Dedifferentiated amniotic fluid mesenchymal stem cell (primary cell): Measurements from ENCODE around the gene C5orf15.

ENCODE experiments used
- DNase-seq: peaks from one replicate; pipeline ENCODE4 v3.0.0-alpha.2; 2016; ENCODE audit errors: extremely low spot score

C5orf15 gene

DNA sequence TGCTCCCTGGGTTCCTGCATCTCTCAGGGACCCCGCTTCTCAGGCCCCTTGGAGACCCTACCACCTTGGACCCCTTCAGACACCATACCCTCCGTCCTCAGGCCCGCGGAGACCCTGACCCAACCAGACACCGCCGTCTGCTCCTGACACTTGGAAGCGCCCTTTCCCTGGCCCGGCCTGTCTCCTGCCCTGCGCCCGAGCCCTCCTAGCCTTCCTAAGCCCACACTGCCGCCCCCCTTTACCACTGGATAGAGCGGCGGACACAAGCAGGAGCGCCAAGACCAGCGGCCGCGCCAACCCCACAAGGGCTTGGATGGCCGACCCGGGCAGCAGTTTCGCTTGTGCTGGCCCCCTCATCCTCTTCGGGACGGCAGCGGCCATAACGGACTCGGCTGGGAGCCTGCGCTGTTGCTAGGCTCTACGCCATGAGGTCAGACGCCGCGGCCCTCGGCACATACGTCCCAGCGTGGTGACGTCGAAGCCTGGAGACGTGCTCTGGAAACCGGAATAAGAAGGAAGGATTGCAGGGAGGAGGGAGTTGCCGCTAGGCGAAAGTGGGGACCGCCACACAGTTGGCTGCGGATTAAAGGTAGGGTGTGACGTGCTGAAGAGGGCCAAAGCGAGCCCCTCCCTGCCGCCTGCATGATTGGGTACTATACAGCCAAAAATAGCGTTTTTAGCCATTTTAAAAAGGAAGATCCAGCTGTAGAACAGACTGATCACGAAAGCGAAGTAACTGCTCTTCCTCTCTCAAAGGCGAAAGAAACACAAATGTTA is at the start of gene C5orf15:
Gene C5orf15, minus strand, starts transcription at position 422 of the 777 bp plus-strand sequence. Its CDS starts 41 bp downstream, at position 381.
- DNase-seq = peak; percentile 98

DNA sequence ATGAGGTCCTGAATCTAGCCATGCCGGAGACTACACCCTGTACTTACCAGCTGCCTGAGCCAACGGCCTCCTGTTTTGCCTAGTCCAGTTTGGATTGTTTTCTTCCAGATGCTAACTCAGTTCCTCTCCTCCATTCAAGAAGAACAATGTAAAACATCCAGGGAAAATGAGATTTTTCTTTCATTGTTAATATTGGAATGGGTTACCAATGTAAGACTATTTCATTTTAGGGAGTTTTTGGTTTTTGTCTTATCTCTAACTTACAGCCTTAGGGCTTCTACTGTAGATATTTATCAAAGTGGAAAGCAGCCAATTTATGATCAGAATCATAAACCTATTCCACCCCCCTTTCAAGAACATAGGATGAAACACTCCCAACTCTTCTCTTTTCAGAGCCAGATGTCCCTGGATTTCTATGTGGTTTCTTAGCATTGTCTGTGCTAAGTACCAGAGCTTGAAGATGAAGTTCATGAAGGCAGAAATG is 39.9 kb upstream of the C5orf15 start:
- DNase-seq = no peak

DNA sequence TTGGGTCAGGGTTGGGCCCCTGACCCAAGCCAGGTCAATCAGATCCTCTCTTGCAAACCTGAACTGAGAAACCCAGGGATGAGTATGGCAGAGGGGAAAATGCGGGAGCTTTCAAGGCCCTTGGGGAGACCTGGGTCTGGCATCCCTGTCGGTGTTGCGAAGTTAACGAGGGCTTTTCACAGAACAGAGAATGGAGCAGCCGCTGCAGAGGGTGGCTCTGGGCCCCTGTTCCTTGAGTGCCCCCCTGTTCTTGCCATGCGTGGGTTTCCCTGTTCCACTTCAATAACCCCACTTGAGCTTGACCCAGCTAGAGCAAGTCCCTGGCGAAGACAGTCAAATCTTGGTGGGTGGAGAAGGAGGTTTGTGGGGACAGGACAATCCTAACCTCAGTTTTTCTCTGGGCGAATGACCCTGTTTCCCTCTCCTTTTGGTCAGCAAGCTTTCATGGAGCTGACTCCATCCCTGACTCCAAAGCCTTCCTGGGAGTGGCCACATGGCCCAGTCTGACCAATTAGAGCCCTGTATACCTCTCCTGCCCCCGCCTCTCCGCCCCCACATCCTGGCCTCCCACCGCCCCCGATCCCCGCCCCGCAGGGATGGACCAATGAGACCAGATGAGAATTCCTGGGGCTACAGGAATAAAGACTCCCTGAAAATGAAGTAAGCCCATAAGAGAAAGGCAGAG is 39.3 kb upstream of the C5orf15 start:
- DNase-seq = no peak

DNA sequence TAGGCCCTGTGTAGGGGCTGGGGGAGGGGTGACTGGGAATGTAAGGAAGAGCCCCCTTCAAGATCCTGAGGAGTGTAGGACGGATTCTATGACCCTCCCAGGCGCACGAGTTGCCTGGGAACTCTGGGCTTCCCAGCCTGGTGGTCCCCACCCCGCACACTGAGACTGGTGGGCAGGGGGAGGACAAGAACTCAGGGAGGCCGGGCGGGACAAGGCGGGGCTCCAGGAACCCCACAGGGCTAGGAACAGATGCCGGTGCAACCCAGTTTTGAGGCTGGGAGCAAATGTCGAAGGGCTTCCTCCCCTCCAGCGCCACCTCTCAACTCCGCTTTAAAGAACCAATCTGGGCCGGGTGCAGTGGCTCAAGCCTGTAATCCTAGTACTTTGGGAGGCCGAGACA is 37.7 kb upstream of the C5orf15 start:
- no peak for DNase-seq

DNA sequence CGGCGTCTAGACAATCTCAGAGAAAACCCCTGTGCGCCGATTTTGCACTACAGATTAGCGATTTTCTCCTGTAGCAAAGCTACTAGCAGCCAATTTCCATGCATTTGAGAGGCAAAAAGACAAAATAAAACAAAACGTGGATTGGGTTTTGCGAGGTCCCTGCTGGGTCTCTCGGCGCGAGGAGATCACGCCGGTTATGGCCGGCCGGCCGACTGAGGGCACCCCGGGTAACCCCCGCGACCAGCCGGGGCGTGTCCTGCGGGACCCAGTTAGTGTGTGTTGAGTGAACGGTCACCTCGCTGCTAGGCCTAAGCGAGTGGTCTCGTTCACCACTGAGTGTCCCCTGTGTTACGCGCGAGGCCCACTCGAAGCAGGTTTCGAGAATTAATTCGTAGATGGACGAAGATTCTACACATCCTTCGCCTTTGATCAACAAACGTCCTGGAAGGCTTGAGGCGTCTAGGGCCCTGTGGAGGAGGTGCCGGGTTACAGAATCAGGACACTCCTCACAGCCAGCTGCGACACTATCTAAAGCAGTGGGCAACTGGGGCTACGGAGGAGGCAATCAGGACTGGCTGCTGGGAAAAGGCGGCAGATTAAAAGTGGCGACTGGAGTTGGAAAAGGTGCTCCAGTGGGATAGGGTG is 37.1 kb upstream of the C5orf15 start:
- no peak for DNase-seq

DNA sequence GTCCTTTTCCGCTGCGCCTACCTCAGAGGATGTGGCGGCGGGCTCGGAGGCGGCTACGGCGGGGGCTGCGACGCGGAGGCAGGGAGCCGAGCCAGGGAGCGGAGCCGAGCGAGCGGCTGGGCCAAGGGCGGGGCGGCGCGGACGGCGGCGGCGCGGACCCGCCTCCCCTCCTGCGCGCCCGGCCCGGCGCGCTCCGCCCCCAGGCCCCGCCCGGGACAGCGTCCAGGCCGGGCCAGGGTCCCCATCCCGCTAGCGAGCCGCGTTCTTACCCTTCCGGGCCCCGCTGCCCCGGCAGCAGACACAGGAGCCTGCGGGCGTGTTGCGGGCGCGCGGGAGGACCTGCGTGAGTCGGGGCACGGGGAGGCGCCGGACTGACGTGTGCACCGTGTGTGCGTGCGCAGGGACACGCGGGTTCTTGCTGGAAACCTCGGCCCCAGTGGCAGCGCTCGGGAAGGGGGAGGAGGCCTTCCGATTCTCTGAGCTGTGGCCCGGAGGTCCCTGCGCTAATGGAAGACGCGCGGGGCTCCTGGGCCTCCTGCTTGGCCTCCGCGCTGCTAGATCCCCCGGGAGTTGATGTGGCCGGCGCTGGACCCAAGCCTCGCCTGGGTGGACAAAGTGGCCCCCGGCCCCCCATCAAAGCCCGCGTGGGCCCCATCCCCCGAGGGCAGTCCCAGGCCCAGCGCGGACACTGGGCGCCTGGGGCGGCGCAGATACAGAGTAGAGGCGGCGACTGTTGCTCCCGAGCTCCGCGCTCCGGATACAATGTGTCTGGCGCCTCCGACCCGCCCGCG is 36.4 kb upstream of the C5orf15 start, which contains the start of gene VDAC1:
Gene VDAC1, minus strand, starts transcription at position 350 of the 791 bp plus-strand sequence. CDS start 11,963 bp downstream, outside the sequence.
- DNase-seq = peak; percentile 82

DNA sequence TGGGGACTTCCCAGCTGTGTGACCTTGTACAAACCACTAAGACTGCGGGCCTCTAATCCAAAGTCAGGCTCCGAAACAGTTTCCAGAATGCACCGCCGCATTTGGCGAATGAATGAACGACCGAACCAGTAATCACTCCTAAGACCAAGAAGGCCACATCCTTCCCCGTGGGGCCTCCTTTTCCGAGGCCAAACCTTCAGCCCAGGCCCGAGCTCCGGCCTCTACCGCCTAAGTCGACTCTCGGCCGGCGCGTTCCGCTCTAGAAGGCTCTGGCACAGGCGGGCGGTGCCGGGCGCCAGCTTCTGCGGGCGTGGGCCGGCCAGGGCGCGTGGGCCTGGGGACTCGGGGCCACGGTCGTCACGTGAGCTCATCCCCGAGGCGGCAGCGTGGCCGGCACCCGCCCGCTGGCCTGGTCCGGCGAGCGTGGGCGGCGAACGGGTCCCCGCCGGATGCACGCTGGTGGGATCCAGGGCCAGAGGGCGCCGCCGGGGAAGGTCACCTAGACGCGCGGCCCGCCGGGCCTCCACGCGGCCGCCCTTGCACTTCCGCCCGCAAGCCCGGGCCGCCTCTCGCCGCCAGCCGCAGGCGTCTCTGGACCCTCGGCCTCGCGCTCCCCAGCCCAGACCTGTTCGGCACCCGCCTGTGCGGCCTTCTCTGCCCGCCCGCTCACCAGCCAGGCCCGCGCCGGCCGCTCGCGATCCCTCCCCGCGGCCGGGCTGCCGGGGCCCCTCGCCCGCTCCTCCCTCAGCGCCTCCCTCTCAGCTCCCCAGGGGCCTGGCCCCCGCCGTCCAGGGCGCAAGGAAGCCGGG is 35.6 kb upstream of the C5orf15 start:
- DNase-seq = peak; percentile 42

DNA sequence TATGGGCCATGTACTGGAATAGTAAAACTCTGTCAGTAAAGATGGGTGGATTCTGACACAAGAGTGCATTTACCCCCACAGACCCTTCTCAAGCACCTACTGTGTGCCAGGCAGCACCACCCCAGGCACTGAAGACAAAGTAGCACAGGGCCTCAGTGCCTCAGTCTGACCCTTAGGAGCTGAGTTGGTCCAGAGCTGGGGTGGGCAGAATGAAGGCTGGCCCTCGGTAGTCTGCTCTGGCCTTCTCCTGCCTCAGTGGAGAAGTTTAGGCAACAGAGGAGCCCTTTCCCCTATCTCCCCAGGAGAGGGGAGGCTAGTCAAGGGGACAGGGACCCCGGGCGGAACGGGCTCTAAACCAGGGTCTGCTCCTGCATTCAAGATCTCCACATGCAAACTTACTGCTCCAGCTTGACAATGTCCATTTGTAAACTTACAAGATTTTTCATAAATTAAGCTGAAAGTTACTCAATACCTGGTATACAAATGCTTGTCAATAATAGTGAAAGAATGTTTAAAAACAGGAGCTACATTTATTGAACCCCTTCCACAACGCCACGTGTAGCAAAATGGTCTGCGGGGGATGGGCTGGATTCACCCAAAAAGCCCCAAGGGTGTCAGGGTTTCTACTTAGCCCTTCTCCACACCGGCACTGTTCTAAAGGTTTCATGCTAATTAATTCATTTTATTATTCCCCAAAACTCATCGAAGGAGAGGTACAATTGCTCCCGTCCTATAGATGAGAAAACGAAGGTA is 34.8 kb upstream of the C5orf15 start:
- no peak for DNase-seq

DNA sequence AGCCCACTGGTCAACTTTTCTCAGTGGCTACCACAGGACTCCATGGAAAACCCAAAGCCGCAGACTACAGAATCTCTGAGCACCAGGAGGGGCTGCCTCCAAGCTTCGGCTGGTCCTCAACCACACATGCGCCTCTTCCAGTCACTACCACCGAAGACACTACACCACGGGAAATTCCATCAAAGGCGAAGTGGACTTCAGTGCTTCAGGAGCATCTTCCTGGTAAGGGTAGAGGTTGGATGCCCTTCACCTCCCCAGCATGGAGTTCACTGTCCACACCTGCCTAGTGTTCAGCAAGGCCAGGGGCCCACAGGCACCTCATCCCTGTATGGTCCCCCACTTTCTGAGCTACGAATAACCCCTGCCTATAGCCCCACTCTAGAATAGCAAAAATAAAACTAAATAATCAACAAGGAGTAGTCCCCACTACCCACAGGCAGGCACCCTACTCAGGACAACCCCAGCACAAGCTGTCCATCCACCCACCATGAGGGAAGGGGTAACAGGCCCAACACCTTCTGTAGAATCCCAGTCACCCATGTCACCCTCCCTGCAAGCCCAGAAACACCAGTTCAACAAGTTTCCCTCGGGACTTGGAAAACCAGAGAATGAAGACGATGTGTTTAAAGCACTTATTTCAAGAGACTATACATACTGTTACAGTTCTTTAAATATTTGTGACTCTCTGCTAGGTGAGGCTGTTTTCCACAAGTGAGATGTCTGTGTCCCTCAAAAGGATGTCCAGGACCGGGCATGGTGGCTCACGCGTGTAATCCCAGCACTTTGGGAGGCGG is 33.7 kb upstream of the C5orf15 start:
- no peak for DNase-seq

DNA sequence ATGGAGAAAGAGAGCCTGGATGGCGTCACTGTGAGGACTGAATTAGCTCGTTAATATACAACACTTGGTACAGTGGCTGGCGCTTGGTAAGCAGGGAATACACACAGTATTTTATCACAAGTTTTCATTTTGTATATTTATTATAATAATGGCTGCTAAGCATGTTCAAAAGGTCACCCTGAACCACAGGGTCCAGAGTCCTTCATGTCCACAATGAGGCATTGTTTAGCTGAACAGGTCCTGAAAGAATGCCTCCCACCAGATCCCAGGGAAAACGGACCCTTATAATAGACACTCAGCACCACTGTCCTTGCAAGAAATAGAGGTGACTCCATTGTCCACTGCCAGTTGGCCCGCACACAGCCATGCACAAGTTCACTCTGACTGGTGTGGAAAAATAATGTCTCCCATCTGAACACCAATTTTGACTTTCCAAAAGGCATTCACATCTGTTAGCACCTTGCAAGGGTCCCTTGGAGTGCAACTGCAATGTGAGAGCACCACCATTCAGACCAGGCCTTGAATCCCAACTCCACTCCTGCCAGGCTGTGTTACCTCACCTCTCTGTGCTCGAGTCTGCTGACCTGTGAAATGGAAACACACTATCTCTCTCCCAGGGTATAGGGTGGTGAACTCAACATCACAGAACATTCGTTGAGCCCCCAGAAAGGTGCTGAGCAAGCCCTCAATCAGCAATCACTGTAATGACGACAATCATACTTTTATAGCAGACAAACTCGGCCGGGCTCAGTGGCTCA is 32.5 kb upstream of the C5orf15 start:
- DNase-seq = no peak

DNA sequence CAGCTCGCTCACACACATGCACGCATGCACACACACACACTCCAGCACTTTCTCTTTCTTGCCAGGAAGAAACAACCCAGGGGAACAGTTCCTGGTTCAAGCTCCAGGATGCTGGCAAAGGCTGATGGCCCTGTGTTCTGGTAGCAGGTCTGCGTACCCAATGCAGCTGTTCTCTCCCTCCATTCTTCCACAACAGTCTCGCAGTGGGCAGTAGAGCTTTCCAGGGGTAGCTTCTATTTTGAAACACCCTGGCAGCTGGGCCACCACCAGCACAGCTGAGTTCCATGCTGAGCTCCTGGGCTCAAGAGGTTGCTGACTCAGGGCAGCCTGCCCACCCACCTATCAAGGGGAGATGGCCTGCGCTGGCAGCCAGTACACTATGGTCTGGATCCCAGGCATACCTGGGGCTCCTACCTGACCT is 31.7 kb upstream of the C5orf15 start:
- DNase-seq = no peak

DNA sequence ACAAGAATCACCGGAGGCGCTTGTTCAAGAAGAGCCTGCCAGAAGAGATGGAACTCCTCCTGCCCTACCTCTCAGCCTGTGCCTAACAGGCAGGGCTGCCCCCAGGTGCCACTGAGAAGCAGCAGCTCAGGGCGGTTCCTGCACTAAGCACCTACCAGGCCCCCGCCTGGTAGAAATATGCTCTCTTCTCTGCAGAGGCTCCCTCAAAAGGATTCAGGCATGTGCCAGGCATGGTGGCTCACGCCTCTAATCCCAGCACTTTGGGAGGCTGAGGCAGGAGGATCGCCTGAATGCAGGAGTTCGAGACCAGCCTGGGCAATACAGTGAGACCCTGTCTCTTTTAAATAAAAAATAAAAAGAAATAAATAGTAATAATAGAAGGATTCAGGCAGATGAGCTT is 30.4 kb upstream of the C5orf15 start:
- DNase-seq = no peak

DNA sequence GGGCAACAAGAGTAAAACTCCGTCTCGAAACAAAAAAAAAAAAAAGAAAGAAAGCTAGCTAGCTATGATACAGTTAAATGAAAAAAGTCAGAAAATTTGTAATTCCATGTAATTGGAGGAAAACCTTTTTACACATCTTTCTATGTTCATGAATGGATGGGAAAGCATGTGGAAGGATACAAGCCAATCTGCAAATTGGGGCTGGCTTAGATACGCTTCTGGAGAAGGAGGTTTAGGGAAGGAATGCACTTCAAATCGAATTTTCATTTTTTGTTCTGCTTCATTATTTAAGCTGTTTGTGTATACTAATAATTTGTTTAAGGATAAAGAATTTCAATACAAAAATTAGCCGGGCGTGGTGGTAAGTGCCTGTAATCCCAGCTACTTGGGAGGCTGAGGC is 29.6 kb upstream of the C5orf15 start:
- DNase-seq = no peak

DNA sequence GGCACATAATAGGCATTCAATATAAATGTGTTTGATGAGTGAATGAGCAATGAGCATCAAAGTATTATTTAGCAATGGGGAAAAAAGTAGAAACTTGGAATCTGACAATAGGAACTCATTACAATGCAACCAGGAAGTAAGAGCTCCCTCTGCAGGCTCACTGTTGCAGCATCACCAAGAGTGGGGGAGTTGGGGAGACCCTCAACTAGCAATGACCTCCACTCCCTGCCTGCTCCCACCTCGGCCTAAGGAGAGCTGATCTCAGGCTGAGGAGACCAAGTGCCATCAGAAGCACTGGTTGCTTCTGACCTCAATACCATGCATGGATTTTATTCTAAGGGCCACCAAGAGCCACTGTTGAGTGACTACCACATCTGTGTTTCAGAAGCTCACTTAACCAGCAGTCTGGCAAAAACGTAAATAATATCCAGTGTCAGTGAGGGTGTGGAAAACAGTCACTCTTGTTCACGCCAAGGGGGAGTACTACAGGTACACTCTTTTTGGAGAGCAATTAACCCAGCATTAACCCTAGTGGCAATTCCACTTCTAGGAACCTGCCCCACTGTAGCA is 28.3 kb upstream of the C5orf15 start:
- DNase-seq = no peak

DNA sequence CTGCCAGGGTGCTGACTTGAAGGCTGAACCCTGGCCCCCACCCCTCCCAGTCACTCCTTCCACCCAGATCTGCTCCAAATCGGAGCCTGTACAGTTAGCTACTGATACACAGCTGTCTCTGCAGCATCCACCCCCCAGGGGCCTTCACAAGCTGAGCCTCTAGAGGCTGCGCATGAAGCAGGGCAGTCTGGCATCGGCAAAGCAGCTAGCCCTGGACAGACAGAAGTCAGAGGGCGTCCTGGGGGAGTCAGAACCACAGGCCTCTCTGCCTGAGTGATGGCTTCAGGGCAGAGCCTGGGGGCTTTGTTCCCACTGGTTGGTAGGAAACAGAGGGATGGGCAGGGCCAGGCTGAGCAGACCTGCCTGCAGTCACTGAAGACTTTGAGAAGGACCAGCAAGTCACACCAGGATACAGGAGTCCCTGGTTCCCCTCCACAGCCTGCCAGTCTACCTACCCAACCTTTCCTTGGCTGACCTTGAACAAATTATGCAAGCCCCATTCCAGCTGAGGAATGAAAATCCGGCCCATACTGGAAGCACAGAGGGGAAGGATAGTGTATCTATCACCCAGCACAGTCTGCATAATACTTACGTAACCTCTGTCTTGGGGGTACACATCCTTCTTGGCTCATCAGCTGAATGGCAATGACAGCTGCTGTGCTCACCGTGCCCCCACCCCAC is 27.6 kb upstream of the C5orf15 start:
- no peak for DNase-seq

DNA sequence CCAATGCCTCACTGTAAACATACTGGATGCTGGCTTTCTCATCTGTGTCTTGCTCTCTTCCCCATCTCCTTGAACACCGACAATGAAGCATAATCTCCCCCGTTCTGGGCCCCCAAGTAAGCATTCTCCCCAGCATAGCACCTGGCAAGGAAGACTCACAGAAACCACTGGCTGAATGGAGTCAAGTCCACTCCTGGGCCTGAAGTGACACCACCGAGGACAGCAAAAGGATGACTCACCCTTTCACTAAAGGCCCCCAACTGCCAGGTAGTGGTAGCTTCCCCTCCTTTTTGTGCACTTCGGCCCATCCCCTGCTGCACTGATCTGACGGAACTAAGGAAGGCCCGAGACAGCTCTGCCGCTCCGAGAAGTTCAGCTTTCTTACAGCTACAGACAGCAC is 26.9 kb upstream of the C5orf15 start:
- no peak for DNase-seq

DNA sequence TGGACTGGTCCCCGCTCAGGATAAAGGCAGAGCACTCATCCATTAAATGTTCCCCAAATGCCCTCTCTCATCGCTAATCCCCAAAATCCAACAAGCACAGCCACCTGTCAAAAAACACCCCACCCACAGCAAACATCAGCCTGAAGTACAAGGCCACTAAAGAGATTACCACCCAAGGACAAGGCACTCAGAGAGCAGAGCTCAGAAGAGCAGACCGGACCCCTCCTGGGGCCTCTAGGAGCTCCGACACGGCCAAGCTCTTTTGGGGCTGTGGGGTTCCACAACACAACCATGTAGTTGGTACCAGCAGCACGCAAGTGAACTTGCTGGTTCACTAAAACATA is 26.5 kb upstream of the C5orf15 start:
- DNase-seq = no peak
